GM18508 (cell line): ENCODE results near the gene AHRR.
"Not testable (repeated sequence)": the region's sequence is repeated elsewhere in the genome, so short reads cannot be mapped to it uniquely, and the experiment has no call there.

Experiments
- ATAC-seq: cut with Tn5 transposase; IDR thresholded peaks from one replicate; pipeline ENCODE4 v1.9.1; 2021; ENCODE audit warnings: moderate number of reproducible peaks; ENCODE audit not compliant: insufficient read depth, unreplicated experiment

The AHRR gene

DNA sequence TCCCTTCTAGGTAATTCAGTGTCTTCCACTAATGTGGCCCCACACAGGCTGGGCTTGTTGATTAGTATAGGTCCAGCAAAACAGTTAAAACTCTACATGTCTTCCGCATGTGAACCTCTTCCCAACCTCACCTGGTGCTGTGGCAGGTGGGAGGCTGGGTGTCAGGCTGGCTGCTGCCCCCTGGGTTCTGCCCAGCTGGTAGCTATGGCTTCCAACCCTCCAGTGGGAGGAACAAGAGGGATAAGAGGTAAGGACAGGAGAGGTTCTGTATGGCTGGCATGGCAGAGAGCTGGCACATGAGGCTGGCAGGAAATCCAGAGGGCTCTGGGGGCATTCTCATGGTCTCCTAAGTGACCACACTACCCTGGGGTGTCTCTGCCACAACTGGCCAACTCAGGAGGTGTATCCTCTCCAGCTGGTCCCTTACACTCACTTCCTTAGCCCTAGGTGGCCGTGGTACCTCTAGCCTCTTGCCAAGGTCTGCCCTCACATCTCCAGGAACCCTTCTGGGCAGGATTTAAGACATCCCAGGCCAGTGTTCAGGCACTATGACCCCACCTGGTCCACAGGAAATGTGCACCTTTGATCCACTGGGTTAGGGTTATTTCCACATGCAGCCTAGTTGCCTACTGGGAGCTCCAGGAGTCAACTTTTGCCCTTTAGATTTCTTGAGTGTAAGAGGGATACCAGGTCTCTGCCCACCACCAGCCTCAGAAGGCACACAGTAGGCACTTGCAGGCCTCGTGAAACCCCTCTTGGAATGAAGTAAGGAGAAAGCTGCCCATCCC is 41.7 kb downstream of the AHRR start:
- ATAC-seq = no peak

DNA sequence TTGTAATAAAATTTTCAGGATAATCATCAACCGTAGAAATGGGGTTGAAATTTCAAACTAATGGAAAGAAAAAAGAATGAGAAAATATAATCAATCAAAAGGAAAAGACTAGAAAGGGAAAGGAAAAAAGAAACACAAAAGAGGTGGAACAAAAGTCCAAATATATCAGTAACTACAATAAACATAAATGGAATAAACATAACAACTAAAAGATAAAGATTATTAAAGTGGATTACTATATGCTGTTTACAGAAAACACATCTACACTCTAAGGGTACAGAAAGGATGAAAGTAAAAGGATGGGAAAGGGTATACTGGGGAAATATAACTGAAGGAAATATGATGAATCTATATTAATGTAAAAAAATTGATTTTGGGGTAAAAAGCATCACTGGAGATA is 43.0 kb downstream of the AHRR start:
- ATAC-seq = no peak

DNA sequence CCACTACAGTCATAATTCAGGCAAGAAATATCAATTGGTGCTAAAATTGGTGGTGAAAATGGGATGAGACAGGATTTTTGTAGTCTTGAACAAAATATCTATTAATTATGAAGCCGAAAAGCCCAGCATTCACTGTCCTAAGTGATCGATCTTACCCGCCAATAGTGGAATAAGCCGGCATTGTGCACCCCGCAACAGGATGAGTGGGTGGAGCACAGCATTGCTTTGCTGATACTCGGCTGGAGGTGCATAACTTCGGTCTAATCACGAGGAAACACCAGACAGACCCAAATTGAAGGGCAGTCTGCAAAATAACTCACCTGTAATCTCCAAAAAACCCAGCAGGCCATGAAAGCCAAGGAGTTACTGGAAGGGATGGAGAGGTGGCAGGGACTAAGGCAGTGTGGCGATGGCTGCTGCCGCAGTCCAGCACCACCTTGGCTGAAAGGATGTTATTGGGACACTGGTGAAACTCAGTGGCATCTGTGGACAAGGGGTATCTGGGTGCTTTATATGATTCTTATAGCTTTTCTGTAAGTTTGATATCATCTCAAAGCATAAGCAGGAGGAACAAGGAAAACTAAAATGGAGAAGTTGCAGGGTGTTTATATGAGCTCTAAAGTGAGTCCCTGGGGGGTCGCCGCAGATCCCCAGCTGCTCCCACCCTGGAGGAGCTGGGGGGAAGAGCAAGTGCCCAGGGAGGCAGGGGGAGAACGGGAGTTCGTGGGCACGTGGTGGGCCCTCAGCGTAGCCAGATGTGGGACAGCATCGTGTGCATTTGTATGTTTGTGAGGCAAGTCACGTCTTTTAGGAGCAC is 45.2 kb downstream of the AHRR start:
- no peak for ATAC-seq

DNA sequence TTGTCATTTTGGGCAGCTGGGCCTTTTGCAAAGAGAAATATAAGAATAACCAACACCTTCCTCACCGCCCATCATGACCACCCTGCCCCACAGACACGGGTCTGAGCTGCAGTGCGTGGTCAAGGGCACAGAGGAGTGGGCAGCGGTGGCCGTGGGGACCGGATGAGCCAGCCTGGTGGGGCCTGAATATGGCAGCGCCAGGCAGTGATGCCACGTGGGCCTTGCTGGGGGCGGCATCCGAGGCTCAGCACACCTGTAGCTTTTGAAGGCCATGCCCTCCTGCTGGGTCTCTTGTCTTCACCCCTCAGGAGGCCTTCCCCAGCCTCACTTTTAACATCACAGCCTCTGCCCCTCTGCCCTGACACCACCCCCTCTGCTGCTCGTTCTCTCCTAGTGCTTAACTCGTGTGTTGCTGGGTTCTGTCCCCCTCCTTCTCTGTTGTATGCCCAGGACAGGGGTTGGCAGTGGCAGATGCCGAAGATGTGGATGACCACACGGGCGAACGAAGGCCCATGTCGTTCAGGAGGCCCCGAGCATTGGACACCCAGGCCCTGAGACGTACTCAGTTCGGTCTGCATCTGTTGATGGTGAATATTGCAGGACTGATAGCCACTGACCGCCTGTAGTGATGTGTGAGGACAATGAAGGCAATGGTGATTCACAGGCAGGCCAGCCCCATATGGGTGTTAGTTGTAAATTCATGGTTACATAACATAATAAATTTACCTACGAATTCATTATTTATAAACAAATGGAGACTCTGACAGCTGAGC is 46.0 kb downstream of the AHRR start:
- no peak for ATAC-seq

DNA sequence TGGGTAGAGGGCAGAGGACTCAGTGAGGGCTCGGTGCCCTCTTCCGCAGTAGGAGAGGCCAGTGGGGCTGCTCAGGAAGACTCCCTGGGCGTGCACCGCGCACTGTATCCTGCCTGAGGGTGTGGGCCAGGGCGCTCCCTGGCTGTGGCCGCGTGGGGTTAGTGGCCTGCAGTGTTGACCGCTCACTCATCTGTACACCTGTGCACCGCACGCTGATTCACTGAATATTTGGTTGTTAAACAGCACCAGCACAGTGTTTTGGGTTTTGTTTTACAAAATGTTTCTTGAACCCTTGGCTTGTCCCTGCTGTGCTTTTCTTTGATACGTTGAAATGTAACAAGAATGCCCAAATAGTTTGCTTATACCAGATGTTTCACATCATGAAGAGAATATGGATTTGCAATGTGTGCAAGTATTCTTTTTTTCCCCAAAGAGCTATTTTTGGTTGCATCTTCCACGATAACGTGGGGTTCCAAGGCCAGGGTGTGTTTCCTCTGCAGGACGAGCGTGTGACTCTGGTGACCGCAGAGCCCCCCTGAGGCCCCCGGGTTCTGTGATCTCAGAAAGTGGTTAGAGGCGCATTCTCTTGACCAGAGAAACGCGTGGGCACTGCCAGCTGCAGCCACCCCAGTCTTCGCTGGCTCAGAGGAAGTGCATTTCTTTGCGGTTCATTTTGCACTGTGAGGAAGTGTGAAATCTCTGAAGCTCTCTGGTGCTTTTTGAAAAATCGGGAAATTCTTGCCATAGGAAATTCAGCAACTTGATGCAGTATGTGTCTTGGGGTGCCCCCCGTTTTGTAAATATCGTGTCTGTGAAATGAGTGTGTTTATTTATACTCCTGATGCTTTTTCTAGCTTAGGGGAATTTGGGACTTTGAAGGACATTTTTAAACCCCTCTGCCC is 46.9 kb downstream of the AHRR start:
- ATAC-seq = no peak

DNA sequence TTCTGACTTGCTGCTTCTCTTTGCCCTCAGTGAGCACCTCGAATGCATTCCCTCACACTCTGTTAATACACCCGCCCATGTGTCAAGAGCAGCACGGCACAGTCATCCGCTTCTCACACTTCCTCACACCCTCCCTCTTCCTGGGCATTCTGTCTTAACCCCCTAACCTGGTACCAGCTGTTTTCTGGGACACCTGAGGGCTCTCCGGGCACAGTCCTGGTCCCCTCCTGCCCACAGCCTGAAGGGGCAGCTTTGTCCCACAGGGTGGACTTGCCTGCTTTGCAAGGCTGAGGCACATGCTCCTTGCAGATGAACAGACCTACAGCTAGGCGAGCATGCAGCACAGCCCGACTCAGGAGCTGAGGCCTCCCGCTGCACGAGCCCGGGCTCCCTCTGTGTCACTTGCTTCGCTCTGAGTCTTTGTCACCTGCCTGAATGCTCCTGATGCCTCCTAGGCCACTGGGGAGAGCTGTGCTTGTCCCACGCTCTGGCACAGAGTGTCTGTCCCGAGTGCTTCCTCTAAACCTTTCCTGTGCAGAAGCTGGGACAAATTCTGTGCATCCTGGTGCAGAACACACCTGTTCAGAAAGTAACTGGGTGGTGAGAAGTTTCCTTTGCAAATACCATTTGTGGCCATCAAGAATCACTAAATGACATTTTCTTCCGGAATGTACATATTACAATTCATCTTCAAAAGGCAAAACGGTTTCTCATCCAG is 47.8 kb downstream of the AHRR start:
- no peak for ATAC-seq

DNA sequence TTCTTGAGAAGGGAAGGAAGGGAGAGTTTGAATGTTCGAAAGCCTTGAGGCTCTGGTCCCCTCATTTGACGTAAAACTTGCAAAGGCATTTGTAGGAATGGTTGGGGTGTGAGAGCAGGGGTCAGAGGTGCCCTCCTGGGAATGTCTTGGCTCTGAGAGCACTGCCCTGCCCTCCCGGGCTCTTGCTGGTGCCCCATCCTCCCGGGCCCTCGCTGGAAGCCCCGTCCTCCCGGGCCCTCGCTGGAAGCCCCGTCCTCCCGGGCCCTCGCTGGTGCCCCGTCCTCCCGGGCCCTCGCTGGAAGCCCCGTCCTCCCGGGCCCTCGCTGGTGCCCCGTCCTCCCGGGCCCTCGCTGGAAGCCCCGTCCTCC is 48.3 kb downstream of the AHRR start:
- not testable (repeated sequence) for ATAC-seq

DNA sequence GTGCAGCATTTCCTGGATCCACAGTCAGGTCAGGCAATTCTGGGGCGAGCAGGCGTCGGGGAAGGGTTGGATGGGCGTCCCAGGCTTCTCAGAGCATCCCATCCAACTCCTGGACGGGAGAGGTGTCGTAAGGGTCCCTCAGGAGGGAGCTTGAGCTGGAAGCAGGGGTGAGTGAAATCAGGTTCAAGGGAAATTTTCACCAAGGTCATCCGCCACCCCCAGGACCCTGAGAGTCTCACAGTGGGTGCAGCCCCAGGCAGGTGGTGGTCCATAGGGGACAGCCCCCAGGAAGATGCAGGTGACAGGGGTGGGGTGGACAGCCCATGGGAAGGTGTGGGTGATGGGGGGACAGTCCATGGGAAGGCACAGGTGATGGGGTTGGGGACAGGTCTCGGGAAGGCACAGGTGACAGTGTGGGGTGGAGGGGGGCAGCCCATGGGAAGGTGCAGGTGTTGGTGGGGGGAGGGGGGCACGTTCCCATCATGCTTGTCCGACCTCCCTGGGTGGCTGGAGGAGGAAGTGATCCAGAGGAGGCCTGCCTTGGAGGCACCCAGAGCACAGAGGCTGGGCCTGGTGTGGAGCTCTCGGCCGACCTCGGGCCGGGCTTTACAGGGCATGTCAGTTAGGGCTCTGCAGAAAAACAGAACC is 48.9 kb downstream of the AHRR start:
- no peak for ATAC-seq

DNA sequence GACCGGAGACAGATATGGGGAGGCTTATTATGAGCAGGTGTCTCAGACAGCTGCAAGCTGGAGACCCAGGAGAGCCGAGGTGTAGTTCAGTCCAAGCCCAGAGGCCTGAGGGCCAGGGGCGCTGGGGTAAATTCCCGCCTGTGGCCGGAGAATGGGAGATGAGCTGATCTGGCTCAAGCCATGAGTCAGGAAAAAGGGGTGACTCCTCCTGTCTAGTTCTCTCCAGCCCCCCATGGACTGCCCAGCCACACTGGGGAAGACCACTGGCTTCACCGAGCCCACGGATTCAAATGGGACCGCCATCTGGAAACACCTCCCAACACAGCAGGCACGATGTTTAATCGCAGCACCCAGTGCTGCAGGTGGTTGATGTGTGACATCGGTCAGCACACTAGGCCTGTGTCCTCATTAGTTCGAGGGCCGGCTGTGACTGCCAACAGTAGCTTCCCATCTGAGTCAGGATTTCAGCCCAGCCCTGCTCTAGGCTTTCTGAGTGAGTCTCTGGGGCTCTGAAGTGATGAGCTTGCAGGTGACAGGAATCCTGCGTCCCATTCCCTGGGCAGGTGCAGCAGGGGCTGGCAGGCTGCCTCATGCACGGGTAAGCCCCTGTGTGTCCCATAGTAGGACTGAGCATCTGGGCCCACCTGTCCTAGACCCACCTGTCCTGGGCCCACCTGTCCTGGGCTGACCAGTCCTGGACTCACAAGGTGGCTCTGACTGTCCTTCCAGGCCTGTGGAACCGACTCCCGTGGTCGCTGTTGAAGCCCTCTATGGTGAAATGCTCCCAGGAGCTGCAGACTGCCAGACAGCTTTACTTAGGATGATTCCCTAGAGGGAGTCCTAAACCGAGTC is 49.7 kb downstream of the AHRR start:
- ATAC-seq = no peak

DNA sequence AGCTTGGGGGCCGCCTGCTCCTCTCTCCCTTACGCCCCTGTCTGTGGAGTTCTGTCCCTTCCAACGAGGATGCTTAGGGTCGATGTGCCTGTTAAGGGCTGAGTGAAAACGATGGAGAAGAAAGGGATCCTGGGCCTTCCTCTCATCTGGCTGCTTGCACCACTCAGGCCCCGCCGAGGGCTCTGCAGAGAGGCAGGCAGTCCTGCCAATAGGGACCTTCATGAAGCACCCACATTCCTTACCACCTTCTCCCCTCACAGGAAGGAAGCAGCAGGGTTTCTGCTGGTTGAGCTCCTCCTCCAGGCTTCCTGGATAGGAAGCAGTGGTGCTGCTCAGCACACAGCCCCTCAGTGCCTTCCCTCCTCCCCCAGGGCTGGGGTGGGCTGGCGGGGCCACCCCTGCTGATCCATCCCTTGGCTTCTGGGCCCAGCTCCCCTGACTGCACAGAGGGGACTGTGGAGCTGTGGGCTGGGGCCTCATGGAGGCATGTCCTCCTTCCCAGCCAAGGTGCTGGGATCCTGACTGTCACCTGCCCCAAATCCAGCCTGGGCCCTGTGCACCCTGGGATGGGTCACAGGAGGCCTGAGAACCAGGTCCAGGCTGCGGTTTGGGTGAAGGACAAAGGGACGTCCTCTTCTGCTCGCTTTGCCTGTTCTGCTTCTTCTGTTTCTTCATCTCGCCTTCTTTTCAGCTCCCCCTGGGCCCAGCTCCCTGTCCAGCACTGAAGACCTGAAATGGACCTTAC is 50.5 kb downstream of the AHRR start:
- ATAC-seq = no peak

DNA sequence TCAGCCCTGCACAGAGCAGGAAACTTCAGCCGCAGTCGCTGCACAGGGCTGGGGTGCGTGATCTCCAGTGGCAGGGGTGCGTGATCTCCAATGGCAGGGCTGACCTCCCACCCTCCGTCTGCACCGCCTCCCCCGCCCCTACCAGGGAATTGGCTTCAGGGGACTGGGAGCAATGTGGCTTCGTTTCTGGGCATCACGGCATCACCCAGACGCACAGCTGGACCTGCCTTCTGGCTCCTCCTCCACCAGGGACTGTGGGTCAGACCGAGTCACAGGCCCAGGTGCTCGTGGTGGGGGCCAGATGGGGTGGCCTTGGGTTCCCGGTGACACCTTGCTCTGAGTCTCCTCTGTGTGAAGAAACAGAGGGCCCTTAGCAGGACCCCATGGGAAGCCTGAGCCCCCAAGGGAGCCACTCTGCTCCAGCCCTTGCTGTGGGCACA is 51.1 kb downstream of the AHRR start:
- ATAC-seq = no peak

DNA sequence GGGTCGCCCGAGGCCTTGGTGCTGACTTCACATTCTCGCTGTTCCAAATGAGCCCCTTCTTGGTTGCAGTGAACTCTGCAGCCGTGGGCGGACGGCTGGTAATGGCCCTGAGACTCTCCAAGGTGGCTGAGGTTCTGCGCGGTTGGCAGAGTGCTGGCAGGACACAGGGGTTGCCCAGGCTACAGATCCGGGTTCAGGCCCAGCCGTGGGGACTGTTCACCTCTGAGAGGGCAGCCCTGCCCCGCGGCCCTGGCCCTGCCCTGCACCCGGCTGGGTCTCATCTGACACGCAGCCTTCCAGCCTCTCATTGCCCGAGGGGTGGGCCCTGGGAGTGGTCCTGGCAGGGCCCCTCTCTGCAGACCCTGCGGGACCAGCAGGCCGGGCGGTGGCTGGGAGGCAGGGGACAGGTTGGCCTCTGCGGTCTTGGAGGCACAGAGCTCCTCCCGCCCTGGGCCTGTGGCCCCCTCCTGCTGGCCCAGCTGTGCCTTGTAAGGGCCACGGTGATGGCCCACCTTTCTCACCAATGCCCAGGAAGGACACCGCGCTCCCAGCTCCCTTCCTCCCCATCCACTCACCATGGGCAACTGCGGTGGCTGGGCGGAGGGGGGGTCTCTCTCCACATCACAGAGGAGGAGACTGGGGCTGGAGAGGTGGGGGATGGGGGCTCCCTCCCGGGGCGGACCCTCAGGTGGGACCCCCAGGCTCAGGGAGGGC is 51.6 kb downstream of the AHRR start:
- no peak for ATAC-seq

DNA sequence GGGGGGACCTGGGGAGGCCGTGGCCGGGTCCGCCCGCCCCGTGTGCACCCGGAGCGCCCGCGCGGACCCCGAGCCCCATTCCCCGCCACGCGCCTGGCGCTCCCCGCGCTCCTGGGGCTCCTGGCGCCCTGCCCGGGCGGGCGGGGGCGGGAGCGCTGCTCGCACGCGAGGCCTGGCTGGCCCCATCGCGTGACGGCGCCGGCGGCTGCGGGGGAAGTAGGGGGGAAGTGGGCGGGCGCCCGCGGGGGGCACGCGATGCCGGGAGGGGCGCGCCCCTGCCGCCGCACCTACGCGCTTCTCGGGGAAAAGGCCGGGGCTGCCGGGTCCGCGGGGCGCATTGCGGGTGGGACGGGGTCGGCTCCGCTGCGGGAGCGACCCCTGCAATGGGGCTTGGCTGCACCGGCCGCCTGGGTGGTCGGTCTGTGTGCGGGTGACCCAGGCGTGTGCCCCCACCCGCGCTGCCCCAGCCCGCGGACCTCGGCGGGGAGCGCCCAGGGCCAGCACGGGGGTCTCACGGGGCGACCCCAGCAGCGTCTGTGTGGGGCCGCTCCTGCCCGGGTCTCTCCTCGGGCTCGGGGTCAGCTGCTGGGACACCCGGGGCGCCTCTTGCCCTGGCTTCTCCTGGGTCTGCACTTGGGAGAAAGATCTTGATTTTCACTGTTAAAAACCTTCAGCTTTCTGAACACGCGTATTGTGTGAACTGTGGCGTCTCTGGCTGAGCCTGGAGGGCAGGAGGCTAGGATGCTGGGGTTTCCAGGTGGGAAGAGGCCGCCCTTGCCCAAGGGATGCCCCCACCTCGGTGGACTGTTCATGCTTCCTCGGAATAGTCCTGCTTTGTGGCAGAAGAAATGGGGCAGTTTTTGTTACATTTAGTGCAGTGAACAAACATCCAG is 52.4 kb downstream of the AHRR start:
- ATAC-seq = no peak

DNA sequence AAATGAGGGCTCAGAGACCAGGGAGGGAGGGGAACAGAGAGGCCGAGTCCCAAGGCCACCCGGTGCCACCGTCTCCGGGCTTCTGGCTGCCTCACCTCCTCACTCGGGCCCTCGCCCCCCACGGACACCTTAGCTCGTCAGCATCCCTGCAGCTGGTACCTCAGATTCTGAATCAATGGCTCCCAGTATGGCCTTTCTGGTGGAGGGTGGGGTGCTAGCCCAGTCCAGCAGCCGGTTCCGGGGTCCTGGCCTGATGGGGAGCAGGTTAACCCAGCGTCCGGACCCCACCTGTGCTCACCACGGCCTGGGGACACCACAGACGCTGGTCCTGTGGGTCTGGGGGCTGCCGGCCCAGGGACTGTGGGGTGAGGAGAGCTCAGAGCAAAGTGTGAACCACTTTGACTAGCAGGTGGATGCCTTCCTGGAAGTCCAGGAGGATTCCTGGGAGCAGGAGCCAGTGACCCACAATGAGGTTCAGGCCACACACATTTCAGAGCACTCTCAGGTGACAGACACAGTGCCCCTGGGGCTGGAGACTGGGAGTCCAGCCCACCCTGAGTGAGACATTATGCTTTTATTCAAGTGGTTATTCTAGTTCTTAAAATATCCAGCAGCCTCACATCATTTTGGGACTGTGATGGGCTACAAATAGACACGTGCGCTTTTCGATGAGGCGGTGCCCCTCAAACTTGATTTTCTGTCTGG is 53.3 kb downstream of the AHRR start:
- ATAC-seq = no peak

DNA sequence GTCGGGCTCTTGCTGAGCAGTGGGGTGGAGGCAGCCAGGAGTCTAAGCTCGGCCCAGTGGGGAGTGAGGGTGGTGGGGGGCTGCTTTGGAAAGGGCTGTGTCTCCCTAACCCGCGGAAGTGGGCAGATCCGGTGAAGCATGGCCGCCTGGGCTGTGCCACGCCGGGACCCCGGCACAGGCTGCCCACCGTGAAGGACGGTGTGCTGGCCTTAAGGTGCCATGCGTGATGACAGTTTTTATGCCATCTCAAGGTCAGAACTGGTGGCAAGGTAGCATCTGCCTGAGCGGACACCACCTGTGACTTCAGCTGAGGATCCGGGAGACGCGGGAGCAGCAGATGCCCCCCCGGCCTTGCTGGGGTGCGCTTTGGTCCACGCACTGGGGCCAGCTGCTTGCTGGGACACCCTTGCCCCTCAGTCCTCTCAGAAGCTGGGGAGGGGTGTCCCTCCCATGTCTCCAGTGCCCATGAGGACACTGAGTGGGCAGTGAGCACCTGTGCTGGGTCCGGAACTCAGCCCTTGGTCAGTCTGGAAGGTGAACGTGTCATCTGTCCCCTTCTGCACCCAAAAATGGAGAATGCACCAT is 53.9 kb downstream of the AHRR start:
- no peak for ATAC-seq
